ENCODE data around the gene SGCB.

SGCB gene

GRCh38 chr4:52019936-52020657 is 18.0 kb downstream of the SGCB start, which contains the start of gene LRRC66:
Gene LRRC66, minus strand, starts transcription at chr4:52020363. Its CDS starts 2,750 bp downstream, at chr4:52017613.
- no peak for DNase-seq

- no peak for DNase-seq
These were observed 20.3 kb downstream of the SGCB start for GRCh38 chr4:52017814-52018213.

- no peak for DNase-seq
These were observed 21.1 kb downstream of the SGCB start for GRCh38 chr4:52016981-52017380.

GRCh38 chr4:52015366-52015765 is 22.7 kb downstream of the SGCB start:
- no peak for DNase-seq

- no peak for DNase-seq
These were observed 23.2 kb downstream of the SGCB start for GRCh38 chr4:52014903-52015302.

GRCh38 chr4:52012651-52013050 is 25.4 kb downstream of the SGCB start:
- no peak for DNase-seq

GRCh38 chr4:52010986-52011385 is 27.1 kb downstream of the SGCB start:
- DNase-seq = no peak

GRCh38 chr4:52006887-52007286 is 31.2 kb downstream of the SGCB start:
- no peak for DNase-seq

GRCh38 chr4:52005604-52006273 is 32.4 kb downstream of the SGCB start:
- no peak for DNase-seq

- DNase-seq = no peak
These were observed 33.7 kb downstream of the SGCB start for GRCh38 chr4:52004414-52004813.

GRCh38 chr4:52001616-52002015 is 36.5 kb downstream of the SGCB start:
- no peak for DNase-seq

GRCh38 chr4:51999250-51999649 is 38.8 kb downstream of the SGCB start:
- DNase-seq = no peak

GRCh38 chr4:51998837-51999236 is 39.3 kb downstream of the SGCB start:
- DNase-seq = no peak

GRCh38 chr4:51997647-51998046 is 40.5 kb downstream of the SGCB start:
- no peak for DNase-seq

GRCh38 chr4:51995647-51996220 is 42.4 kb downstream of the SGCB start:
- DNase-seq = no peak
